HG02588 (cell line): ENCODE results near the gene ACOT7.
"Not testable (repeated sequence)": the region's sequence is repeated elsewhere in the genome, so short reads cannot be mapped to it uniquely, and the experiment has no call there.

Experiments
- ATAC-seq: cut with Tn5 transposase; IDR thresholded peaks from one replicate; pipeline ENCODE4 v1.9.1; 2021; ENCODE audit warnings: mild to moderate bottlenecking, moderate library complexity; ENCODE audit not compliant: unreplicated experiment

Gene ACOT7, protein sequence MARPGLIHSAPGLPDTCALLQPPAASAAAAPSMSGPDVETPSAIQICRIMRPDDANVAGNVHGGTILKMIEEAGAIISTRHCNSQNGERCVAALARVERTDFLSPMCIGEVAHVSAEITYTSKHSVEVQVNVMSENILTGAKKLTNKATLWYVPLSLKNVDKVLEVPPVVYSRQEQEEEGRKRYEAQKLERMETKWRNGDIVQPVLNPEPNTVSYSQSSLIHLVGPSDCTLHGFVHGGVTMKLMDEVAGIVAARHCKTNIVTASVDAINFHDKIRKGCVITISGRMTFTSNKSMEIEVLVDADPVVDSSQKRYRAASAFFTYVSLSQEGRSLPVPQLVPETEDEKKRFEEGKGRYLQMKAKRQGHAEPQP

GRCh38 chr1:6393400-6394187, at the start of gene ACOT7:
ACOT7 (minus strand) TSS chr1:6393767; CDS start chr1:6393399, 368 bp downstream.
- peak; percentile 73 for ATAC-seq

- no peak for ATAC-seq
These were observed 48.0 kb upstream of the ACOT7 start for GRCh38 chr1:6441586-6441985.

DNA sequence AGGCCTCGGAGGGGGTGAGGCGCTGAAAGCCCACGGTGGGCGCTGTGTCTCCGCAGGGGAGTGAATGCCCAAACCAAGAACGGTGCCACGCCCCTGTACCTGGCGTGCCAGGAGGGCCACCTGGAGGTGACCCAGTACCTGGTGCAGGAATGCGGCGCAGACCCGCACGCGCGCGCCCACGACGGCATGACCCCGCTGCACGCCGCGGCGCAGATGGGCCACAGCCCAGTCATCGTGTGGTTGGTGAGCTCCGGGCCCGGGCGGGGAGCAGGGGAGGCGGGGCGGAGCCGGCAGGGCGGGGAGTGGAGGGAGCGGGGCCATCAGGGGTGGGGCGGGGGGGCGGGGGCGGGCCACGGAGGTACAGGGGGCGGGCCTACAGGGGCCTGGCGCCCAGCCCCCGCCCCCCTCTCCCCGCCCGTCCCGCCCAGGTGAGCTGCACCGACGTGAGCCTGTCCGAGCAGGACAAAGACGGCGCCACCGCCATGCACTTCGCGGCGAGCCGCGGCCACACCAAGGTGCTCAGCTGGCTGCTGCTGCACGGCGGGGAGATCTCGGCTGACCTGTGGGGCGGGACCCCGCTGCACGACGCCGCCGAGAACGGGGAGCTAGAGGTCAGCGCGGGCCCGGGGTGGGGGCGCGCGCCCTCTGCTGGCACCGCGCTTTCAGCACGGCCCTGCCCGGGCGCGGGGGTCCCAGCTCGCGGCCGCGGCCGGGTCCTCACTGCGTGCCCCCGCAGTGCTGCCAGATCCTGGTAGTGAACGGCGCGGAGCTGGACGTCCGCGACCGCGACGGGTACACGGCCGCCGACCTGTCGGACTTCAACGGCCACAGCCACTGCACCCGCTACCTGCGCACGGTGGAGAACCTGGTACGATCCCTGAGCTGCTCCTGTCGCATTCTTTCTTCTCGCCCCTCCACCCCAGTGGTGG, 46.9 kb upstream of the ACOT7 start:
- no peak for ATAC-seq

- ATAC-seq: no peak
These were observed 44.5 kb upstream of the ACOT7 start for GRCh38 chr1:6438047-6438525.

GRCh38 chr1:6437012-6437700, 43.6 kb upstream of the ACOT7 start:
- not testable (repeated sequence) for ATAC-seq

DNA sequence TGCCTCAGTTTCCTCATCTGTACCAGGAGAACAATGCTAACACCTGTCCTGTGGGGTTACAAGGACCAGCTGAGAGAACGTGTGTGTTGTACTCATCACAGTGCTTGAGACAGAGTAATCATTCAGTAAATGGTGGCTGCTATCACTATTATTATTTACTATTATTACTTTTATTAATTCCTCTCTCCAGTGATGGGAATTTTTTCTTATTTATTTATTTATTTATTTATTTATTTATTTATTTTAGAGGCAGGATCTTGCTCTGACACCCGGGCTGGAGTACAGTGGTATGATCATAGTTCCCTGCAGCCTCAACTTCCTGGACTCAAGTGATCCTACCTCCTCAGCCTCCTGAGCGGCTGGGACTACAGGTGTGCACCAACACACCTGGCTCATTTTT, 42.7 kb upstream of the ACOT7 start:
- not testable (repeated sequence) for ATAC-seq

- ATAC-seq: no peak
These were observed 42.0 kb upstream of the ACOT7 start for GRCh38 chr1:6435547-6435946.

DNA sequence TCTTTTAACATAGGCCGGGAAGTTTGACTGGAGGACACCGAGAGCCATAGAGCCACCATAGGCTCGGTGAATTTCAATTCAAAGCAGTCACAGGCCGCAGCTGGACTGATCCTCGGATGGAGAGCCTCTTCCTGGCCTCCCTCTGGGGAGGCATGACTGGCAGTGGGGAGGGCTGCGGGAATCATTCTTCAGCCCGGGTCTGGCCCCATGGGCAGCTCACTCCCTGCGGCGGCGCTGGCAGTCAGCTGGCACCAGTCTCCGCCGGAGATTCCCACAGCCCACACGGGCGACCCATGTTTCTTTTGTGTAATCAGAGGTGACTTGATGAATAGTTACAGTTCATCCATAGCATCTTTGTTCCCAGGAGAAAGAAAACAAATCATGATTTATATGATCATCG, 41.6 kb upstream of the ACOT7 start:
- no peak for ATAC-seq

GRCh38 chr1:6434186-6434585, 40.6 kb upstream of the ACOT7 start:
- ATAC-seq: no peak

DNA sequence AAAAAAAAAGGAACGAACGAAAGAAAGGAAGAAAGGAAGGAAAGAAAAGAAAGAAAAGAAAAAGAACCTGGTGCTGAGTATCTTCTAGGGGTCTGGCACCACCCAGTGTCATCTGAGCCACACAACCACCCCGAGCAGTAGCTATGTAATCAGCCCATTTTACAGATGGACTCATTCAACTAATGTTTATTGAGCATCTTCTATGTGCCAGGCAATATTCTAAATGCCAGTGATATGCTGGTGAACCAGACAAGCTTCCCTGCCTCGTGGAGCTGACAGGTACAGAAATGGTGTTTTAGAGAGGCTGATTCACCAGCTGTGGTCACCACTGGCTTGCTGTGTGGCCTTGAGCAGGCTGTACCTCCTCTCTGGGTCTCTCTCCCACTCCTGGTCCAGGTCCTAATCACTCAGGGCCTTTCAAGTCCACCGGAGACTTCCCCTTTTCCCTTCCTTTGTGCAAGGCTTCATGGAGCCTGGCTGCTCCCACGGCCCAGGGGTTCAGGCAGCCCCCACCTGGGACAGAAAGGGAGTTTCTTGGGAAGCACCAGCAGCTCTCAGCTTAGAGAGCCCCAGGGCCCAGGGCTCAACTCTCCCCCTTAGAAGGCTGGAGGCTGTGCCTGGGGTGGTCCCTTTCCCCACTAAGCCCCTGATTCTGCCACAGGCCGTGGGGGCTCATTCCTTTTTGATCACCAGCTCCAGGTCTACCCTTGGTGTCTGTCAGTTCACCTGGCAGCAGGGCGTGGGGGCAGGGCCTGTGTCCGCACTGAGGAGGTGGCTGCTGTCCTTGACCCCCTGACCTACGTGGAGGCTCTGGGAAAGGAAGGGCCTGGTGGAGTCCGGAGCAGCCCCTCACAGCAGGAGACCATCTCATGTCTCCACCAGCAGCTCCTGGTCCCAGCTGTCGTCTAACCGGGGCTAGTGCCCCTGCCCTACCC, 38.3 kb upstream of the ACOT7 start:
- ATAC-seq: not testable (repeated sequence)

DNA sequence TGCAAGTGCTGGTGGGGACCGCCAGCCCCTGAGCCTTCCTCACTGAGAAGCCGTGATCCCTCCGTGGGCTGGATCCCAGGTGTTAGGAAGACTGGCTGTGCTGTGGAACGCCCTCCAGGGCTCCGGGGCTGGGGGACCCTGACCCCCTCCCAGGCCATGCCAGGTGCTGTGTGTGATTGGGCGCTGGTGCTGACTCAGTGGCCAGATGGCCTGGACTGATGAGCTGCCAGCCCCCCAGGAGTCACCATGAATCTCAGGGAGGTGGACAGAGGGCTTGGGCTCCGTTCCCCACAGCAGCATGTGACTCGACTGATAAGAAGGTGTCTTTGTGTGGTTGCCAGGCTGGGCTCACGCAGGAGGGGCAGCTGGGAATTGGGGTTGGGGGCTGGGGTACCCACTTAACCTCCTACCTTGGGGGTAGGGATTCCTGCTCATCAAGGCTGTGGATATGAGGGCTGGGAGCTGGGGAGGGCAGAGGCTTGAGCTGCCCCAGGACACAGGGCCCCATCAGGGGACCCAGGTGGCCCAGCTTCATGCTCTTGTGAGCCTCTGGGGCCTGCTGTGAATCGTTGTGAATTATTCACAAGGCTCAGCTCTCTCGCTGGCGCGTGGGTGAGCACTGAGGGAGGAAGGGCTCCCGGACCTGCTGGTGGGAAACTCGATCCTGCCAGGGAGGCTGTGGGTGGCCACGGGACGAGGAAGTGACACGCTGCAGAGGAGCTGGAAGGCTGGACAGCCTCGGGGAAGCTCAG, 36.3 kb upstream of the ACOT7 start:
- ATAC-seq: not testable (repeated sequence)

DNA sequence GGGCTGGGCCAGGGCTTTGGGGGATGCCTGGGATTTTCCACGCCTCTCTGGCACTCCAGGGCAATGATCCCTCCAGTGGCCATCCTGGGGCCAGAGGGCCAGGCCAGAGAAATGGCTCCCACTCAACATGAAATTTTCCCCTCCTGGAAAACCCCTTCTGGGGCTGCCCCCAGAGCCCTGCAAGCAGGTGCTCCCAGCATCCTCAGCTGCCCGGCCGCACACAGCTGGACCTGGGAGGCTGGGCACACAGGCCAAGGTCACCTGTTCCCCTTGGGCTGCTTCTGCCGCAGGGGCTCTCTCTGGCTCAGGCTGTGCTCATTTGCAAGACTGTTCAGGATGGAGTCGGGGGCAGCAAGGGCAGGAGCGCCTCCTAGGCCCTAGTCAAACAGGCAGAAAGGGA, 34.9 kb upstream of the ACOT7 start:
- not testable (repeated sequence) for ATAC-seq

DNA sequence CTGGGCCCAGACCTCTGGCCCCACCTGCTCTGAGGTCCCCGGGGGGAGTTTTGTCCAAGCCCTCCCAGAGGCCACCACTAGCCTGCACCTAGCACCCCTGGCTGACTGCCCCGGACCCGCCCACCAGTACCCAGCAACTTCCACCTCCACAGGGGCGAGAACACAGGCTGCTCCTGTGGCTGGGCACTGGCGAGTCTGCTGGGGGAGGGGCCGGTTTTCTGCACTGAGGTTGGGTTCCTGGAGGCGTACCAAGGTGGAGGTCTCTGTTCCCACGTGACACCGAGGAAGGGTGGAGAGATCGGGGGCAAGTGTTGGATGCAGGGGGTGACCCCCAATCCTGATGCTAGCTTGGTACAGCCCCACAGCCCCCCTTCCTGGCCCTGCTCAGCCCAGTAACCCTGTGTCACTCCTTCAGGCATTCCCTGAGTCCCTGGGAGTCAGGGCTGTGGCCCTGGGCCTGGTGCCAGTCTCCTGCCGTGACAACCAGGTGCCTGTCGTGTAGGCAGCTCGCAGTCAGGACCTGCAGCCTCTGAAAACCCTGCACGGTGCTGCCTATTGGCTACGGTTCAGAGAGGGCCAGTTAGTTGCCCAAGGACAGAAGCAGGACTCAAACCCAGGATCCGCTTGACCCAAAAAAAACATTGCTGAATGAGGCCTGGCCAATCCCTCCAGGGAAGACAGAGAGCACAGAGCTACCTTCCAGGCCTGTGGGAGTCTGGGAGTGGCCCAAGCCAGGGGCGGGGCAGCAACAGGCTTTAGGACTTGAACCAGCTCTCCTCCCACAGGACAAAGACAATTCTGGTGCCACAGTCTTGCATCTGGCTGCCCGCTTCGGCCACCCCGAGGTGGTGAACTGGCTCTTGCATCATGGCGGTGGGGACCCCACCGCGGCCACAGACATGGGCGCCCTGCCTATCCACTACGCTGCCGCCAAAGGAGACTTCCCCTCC, 34.1 kb upstream of the ACOT7 start:
- ATAC-seq: no peak

DNA sequence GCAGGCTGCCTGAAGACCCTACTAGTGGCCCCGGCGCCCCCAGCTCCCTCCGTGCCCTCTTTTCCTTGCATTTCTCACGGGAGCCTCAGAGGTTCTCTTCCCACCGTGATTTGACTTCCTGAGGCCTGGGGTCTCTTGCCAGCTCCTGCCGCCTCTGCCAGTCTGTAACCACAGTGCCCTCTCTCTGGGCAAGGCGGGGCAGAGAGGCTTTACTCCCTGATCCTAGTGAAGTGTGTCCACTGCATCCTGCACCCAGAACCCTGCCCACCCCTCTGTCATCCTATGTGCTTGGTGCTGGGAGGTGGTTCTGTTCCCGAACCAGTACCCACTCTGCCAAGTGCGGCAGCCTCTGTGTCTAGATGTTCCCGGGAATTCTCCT, 33.4 kb upstream of the ACOT7 start:
- no peak for ATAC-seq

DNA sequence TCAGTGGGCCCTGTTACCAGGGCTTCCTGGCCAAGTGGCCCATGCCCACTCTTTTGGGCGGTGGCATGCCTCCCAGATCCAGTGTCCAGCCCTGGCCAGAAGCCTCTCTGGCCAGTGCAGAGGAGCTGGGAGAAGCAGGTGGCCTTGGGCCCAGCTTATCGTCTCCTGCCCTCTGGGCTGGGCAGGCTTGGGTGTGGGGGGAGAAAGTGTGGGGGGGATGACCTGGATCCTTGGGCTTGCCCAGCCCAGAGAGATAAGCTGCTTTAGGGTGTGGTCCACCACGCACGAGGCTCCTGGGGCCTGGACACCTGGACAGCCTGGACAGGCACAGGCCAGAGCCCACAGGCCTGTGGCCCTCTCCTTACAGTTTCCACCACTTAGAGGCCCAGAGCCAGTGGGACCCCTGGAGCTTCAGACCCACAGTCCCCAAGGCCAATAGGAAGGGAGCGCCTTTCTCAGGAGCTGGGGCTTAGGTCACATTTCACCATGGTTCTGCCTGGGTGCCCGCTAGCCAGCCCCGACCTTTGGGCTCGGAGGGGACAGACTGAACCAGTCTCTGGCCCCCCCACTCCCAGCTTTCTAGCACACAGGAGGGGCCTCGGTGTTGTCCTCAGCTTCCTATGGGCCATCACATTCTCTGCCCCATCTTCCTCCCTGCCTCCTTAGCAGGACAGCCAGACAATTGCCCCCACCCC, 32.9 kb upstream of the ACOT7 start:
- no peak for ATAC-seq

DNA sequence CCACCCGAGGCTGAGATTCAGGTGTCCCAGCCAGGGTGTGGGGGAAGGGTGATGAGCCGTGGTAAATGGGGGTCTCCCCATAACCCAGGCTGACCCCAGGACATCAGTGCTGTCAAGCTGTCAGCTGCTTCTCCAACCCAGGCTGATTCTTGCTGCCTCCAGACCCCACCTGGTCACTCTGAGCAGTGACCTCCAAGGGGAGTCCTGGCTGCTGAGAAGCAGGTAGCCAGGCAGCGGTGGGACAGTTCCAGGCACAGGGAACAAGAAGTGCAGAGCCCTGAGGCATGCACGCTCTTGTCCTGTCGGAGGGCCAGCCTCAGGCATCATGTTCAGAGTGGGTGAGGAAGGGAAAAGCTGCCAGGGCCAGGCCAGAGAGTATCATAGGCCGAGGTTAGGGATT, 32.1 kb upstream of the ACOT7 start:
- ATAC-seq: no peak
